Neural cell (in vitro differentiated cells): ENCODE results near the gene KRTAP10-6. TPM values are rescaled to one million over a fixed set of nuclear protein-coding genes. Genes with fewer than 3 reads are reported as not detected.

Source experiments
- H2AFZ ChIP-seq: fragments of 200-600, 300-800 bp; sonication (generic), shearing (Covaris generic); 2 replicates; pipeline ENCODE4 v1.6.0; 2014; ENCODE audit warnings: low read depth, mild to moderate bottlenecking, antibody characterized with exemption, low read length, moderate library complexity
- H3F3A ChIP-seq: fragments of 200-600 bp; shearing (Covaris generic); 2 replicates; pipeline ENCODE4 v1.6.1; 2016; ENCODE audit warnings: mild to moderate bottlenecking, moderate library complexity, mixed read lengths, antibody characterized with exemption, low read length; ENCODE audit not compliant: insufficient read depth, poor library complexity, severe bottlenecking
- H3K27ac ChIP-seq: fragments of 200-600, 300-800 bp; sonication (generic), shearing (Covaris generic); 2 replicates; pipeline ENCODE4 v1.5.1; 2014; ENCODE audit warnings: mild to moderate bottlenecking, low read length, moderate library complexity
- H3K27me3 ChIP-seq: fragments of 300-800, 200-600 bp; sonication (generic), shearing (Covaris generic); 2 replicates; pipeline ENCODE4 v1.6.0; 2014; ENCODE audit warnings: mild to moderate bottlenecking, low read depth, low read length, moderate library complexity; ENCODE audit not compliant: insufficient read depth
- H3K36me3 ChIP-seq: fragments of 300-800, 200-600 bp; sonication (generic), shearing (Covaris generic); 2 replicates; pipeline ENCODE4 v1.5.1; 2014; ENCODE audit warnings: mild to moderate bottlenecking, antibody characterized with exemption, low read length, moderate library complexity; ENCODE audit not compliant: insufficient read depth
- H3K4me2 ChIP-seq: fragments of 300-800, 200-600 bp; sonication (generic), shearing (Covaris generic); 2 replicates; pipeline ENCODE4 v1.6.0; 2014; ENCODE audit warnings: mild to moderate bottlenecking, low read length
- H3K4me3 ChIP-seq: fragments of 300-800, 200-600 bp; sonication (generic), shearing (Covaris generic); 2 replicates; pipeline ENCODE4 v1.5.1; 2014; ENCODE audit warnings: mild to moderate bottlenecking, low read length, moderate library complexity
- H3K79me2 ChIP-seq: fragments of 200-600 bp; shearing (Covaris generic); replicated peaks from 2 replicates; pipeline ENCODE4 v1.6.0; 2014; ENCODE audit warnings: mild to moderate bottlenecking, low read length, moderate library complexity; ENCODE audit not compliant: insufficient read depth
- H3K9ac ChIP-seq: fragments of 300-800, 200-600 bp; sonication (generic), shearing (Covaris generic); 2 replicates; pipeline ENCODE4 v1.6.1; 2016; ENCODE audit warnings: mild to moderate bottlenecking, low read length, mixed read lengths
- H3K9me2 ChIP-seq: fragments of 200-600 bp; shearing (Covaris generic); 2 replicates; pipeline ENCODE4 v1.6.1; 2016; ENCODE audit warnings: mild to moderate bottlenecking, low read length, mixed read lengths; ENCODE audit not compliant: insufficient read depth
- H3K9me3 ChIP-seq: fragments of 200-600, 300-800 bp; sonication (generic), shearing (Covaris generic); 2 replicates; pipeline ENCODE4 v1.6.1; 2016; ENCODE audit warnings: mild to moderate bottlenecking, mixed run types, low read length, moderate library complexity, mixed read lengths
- H4K20me1 ChIP-seq: fragments of 200-600 bp; shearing (Covaris generic); 2 replicates; pipeline ENCODE4 v1.6.1; 2016; ENCODE audit warnings: mild to moderate bottlenecking, mixed run types; ENCODE audit not compliant: insufficient read depth
- EP300 ChIP-seq: fragments of 450-650 bp; conservative IDR thresholded peaks from 2 replicates; pipeline ENCODE4 v1.6.1; 2014; ENCODE audit warnings: antibody characterized with exemption, mild to moderate bottlenecking, moderate library complexity; ENCODE audit not compliant: poor library complexity, severe bottlenecking
- EZH2 ChIP-seq: fragments of 200-600, 300-800 bp; shearing (Covaris generic), sonication (generic); IDR thresholded peaks from 2 replicates; pipeline ENCODE4 v1.6.1; 2014; ENCODE audit warnings: antibody characterized with exemption, low read length, borderline replicate concordance, mild to moderate bottlenecking; ENCODE audit not compliant: insufficient read depth, poor library complexity, severe bottlenecking
- MXI1 ChIP-seq: fragments of 450-650 bp; conservative IDR thresholded peaks from 2 replicates; pipeline ENCODE4 v1.6.1; 2014; ENCODE audit warnings: antibody characterized with exemption, mild to moderate bottlenecking; ENCODE audit not compliant: poor library complexity, severe bottlenecking
- POLR2AphosphoS5 ChIP-seq: IDR thresholded peaks from 2 replicates; pipeline ENCODE4 v1.6.1; 2012
- RAD21 ChIP-seq: fragments of 450-650 bp; conservative IDR thresholded peaks from 2 replicates; pipeline ENCODE4 v1.6.1; 2014; ENCODE audit warnings: antibody characterized with exemption, mild to moderate bottlenecking, moderate library complexity
- REST ChIP-seq: IDR thresholded peaks from 2 replicates; pipeline ENCODE4 v1.6.1; 2012; ENCODE audit warnings: borderline replicate concordance
- SMC3 ChIP-seq: fragments of 450-650 bp; conservative IDR thresholded peaks from 2 replicates; pipeline ENCODE4 v1.6.1; 2014; ENCODE audit warnings: antibody characterized with exemption, mild to moderate bottlenecking, moderate library complexity; ENCODE audit not compliant: poor library complexity
- TAF1 ChIP-seq: IDR thresholded peaks from 2 replicates; pipeline ENCODE4 v1.6.1; 2012; ENCODE audit warnings: low read depth
- polyA plus RNA-seq: library from polyadenylated mRNA; depleted of rRNA; stranded (reverse); fragments of >200 nt; gene quantifications from 2 replicates; pipeline ENCODE4 v1.2.3, GENCODE V29; 2014
- TF ChIP-seq, protein P1 (sequence below): fragments of 450-650 bp; IDR thresholded peaks from 2 replicates; pipeline ENCODE4 v1.5.1; 2014; ENCODE audit warnings: antibody characterized with exemption, mild to moderate bottlenecking, moderate library complexity; ENCODE audit not compliant: poor library complexity, severe bottlenecking

KRTAP10-6 gene
- polyA plus RNA-seq, 1 donor from 2014 or later = not detected

DNA sequence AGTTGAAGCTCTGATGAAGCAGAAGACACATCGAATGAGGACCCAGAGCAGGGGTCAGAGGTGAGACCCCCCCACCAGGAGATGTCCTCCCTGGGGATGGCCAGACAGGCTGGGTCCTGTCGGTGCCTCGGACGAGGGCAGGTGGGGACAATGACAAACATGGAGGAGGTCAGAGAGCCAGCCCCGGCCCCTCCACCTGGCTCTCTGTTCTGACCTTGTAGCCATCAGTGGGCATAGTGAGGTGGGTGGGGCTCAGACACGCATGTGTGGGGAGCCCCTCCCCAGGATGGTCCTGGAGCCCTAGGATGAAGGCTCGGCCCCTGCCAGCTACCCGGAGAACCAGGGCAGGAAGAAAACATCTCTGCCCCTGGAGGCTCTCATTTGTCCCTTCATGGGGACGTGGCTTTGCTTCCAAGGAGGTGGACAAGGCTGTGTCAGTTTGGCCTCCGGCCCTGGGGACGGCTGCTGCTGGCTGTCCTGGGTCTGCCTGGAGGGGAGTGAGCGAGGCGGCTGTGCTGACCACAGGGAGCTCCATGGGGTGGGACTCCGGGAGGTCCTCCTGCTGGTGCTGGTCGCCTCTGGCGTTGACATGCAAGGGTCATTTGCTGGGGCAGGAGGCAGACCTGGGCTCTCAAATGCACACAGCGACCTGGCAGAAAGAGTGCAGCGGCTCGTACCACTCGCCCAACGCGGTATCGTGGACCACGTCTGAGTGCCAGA lies 2.6 kb downstream of the KRTAP10-6 start:
- H3K9me3 ChIP-seq = no peaks in the 10 kb centered on the region
- TF ChIP-seq EP300 (no peak), REST (no peak), TAF1 (no peak), SMC3 (no peak), EZH2 (no peak), POLR2AphosphoS5 (no peak), MXI1 (no peak), RAD21 (no peak)
- TF ChIP-seq, protein P1, sequence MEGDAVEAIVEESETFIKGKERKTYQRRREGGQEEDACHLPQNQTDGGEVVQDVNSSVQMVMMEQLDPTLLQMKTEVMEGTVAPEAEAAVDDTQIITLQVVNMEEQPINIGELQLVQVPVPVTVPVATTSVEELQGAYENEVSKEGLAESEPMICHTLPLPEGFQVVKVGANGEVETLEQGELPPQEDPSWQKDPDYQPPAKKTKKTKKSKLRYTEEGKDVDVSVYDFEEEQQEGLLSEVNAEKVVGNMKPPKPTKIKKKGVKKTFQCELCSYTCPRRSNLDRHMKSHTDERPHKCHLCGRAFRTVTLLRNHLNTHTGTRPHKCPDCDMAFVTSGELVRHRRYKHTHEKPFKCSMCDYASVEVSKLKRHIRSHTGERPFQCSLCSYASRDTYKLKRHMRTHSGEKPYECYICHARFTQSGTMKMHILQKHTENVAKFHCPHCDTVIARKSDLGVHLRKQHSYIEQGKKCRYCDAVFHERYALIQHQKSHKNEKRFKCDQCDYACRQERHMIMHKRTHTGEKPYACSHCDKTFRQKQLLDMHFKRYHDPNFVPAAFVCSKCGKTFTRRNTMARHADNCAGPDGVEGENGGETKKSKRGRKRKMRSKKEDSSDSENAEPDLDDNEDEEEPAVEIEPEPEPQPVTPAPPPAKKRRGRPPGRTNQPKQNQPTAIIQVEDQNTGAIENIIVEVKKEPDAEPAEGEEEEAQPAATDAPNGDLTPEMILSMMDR = no peak

GRCh38 chr21:44589094-44589493 lies 3.2 kb downstream of the KRTAP10-6 start:
- no peak overlapping the region for H3K4me2 ChIP-seq
- no peak overlapping the region for H3K4me3 ChIP-seq
- no peaks in the 10 kb centered on the region for H3K9me3 ChIP-seq
- no peaks in the 10 kb centered on the region for H4K20me1 ChIP-seq
- no peaks in the 10 kb centered on the region for H3K27me3 ChIP-seq
- H3K27ac ChIP-seq = no peak overlapping the region
- H3K9me2 ChIP-seq = no peaks in the 10 kb centered on the region
- no peaks in the 10 kb centered on the region for H3K36me3 ChIP-seq
- H2AFZ ChIP-seq = no peak overlapping the region
- H3F3A ChIP-seq = no peaks in the 10 kb centered on the region
- no peak overlapping the region for H3K9ac ChIP-seq
- TF ChIP-seq RAD21 (no peak), MXI1 (no peak), TAF1 (no peak), EP300 (no peak), EZH2 (no peak), POLR2AphosphoS5 (no peak), REST (no peak), SMC3 (no peak)
- TF ChIP-seq, protein P1 = no peak
- no peaks in the 10 kb centered on the region for H3K79me2 ChIP-seq

More for the DNA sequence above, 2.6 kb downstream of the KRTAP10-6 start:
- Histone ChIP-seq H2AFZ (no peak overlapping the region), H3K4me2 (no peak overlapping the region), H3K4me3 (no peak overlapping the region), H4K20me1 (no peaks in the 10 kb centered on the region), H3K27ac (no peak overlapping the region), H3K9ac (no peak overlapping the region), H3K9me2 (no peaks in the 10 kb centered on the region), H3K27me3 (no peaks in the 10 kb centered on the region), H3K79me2 (no peaks in the 10 kb centered on the region), H3F3A (no peaks in the 10 kb centered on the region), H3K36me3 (no peaks in the 10 kb centered on the region)
